Ishikawa (cell line): ENCODE results near the gene EYS.

Experiments used
- CEBPB ChIP-seq: IDR thresholded peaks from 2 replicates; pipeline ENCODE4 v1.6.1; 2012
- CREB1 ChIP-seq: IDR thresholded peaks from 2 replicates; pipeline ENCODE4 v1.6.1; 2012; ENCODE audit warnings: low read depth
- EGR1 ChIP-seq: IDR thresholded peaks from 2 replicates; pipeline ENCODE4 v1.6.1; 2012
- EP300 ChIP-seq: IDR thresholded peaks from 2 replicates; pipeline ENCODE4 v1.6.1; 2012; ENCODE audit warnings: borderline replicate concordance
- FOXM1 ChIP-seq: IDR thresholded peaks from 2 replicates; pipeline ENCODE4 v1.6.1; 2012; ENCODE audit warnings: low read depth, borderline replicate concordance
- MAX ChIP-seq: IDR thresholded peaks from 2 replicates; pipeline ENCODE4 v1.6.1; 2012
- NFIC ChIP-seq: IDR thresholded peaks from 2 replicates; pipeline ENCODE4 v1.6.1; 2012
- RAD21 ChIP-seq: IDR thresholded peaks from 2 replicates; pipeline ENCODE4 v1.6.1; 2012; ENCODE audit warnings: low read depth
- REST ChIP-seq: IDR thresholded peaks from 2 replicates; pipeline ENCODE4 v1.6.1; 2012; ENCODE audit warnings: low read depth, mild to moderate bottlenecking
- TAF1 ChIP-seq: IDR thresholded peaks from 2 replicates; pipeline ENCODE4 v1.6.1; 2012; ENCODE audit warnings: low read depth, mild to moderate bottlenecking
- TCF12 ChIP-seq: IDR thresholded peaks from 2 replicates; pipeline ENCODE4 v1.6.1; 2012; ENCODE audit warnings: low read depth
- TEAD4 ChIP-seq: IDR thresholded peaks from 2 replicates; pipeline ENCODE4 v1.6.1; 2012
- USF1 ChIP-seq: IDR thresholded peaks from 2 replicates; pipeline ENCODE4 v1.6.1; 2012
- YY1 ChIP-seq: IDR thresholded peaks from 2 replicates; pipeline ENCODE4 v1.6.1; 2012; ENCODE audit warnings: low read depth
- ZBTB7A ChIP-seq: IDR thresholded peaks from 2 replicates; pipeline ENCODE4 v1.6.1; 2012; ENCODE audit warnings: low read depth

EYS gene

DNA sequence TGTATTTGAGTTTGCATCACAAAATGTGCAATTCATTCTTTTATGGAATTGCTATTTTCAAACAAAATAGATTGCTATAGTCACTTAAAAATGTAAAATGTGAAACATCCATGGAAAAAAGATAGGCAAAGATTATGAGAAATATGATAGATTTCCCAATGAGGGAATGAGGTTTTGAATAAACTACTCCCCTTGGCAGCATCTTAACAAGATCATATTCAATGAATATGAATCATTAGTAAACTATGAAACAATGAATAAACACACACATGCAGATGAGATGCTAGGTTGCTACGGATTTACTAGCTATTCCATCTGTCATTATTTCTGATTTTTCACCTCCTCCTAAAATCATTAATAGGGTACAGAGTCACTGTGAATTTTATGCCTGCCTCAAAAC, 1669.6 kb downstream of the EYS start:
- TF ChIP-seq CREB1: no peak

DNA sequence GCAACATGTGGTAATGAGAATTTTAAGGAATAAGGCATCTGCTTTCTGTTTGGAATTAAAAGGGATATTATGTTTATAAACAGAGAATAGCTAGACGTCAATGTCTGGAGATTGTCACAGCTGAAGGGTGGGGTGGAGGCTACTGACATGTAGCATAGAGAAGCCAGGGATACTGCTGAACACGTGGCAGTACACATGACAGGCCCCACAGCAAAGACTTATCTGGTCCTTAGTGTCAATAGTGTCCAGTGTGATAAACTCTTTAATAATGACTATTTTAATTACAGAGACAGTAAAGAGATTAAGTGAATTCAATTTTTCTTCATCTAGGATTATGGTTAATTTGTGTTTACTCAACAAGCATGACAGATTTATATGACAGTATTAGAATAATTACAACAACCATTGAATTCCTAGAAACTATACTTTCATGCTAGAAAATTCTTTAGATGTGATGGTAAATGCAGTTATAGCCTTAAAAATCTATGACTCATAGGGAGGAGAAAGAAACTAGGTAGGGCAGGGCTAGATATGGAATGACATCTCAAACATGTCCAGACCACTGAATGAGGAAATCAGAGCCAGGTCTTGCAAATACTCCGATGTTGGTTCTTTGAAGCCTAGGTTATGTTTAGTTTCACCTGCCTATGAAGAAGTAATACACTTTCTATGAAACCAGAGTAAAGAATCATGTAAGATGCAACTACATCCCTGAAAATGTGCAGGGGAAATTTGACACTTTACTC, 1671.9 kb downstream of the EYS start:
- TF ChIP-seq TEAD4 (no peak), TAF1 (no peak), USF1 (no peak), ZBTB7A (no peak)

DNA sequence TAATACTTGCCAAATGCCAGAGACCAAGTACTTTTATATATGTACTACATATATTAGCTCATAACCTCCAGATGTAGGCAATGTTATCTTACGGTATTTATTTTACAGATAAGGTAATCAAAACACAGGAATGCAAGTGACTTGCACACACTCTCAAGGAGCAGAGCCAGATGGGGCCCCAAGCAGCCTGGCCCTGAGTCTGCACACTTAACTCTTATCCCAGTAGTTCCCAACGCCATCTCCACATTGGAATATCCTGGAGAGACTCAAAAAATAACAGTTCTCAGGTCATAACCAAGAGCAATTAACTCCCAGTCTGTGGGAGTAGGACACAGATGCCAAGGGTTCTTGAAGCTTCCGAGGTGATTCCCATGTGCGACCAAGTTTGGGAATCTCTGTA, 1672.7 kb downstream of the EYS start:
- TF ChIP-seq TAF1 (no peak), EP300 (no peak), REST (no peak), CEBPB (no peak), CREB1 (no peak), FOXM1 (no peak), EGR1 (no peak), YY1 (no peak), USF1 (no peak), RAD21 (no peak), TEAD4 (no peak), MAX (no peak), ZBTB7A (no peak), TCF12 (no peak), NFIC (no peak)

GRCh38 chr6:64023693-64024092, 1683.3 kb downstream of the EYS start:
- TF ChIP-seq ZBTB7A (no peak), TAF1 (no peak), REST (no peak), CREB1 (no peak), EP300 (no peak), YY1 (no peak), MAX (no peak), NFIC (no peak), TEAD4 (no peak), FOXM1 (no peak), USF1 (no peak), EGR1 (no peak), CEBPB (no peak), RAD21 (no peak), TCF12 (no peak)

DNA sequence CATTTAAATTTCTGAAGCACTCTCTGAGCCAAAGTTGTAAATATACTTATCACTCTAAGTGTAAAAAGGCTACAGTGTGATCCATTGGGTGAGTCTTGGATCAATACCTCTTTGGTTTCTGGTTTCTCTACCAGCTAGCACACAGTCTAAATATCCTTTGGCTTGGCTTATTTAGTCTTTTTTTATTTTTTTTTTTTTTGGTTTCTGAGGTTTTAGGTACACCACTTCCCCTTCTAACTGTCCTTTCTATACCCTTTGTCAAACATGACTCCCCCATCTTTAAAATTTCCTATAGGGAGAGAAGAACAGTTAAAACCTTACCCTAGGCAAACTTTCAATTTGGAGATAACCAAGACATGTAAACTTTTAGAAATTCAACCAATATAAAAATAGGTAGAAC, 1692.4 kb downstream of the EYS start:
- TF ChIP-seq TCF12: no peak
- TF ChIP-seq CREB1: no peak
- no peak for TF ChIP-seq MAX
- TF ChIP-seq CEBPB: no peak
- TF ChIP-seq REST: no peak
- TF ChIP-seq NFIC: no peak
- no peak for TF ChIP-seq ZBTB7A
